Aorta (tissue), 5 donors: ENCODE measurements around the gene IGFBPL1. TPM values are rescaled to one million over a fixed set of nuclear protein-coding genes. Genes with fewer than 3 reads are reported as not detected.
A peak's percentile ranks its signal among the peaks of the same experiment; 100 is the strongest.

Experiments
- ATAC-seq: fragments of 200-7000 bp; cut with Tn5 transposase; one replicate; pipeline ENCODE4 v1.9.1; 2022; ENCODE audit warnings: moderate library complexity; ENCODE audit not compliant: low FRiP score
- DNase-seq, 2 donors: peaks; one replicate each; pipeline ENCODE4 v3.0.0-alpha.2; 2020
- H3K27ac ChIP-seq, 2 donors: one replicate each; pipeline ENCODE4 v1.5.1; 2013; ENCODE audit warnings: low read length in 2 of 2, mild to moderate bottlenecking in 2 of 2, moderate library complexity in 2 of 2, control low read depth in 1 of 2, inconsistent platforms in 1 of 2, low read depth in 1 of 2
- H3K27me3 ChIP-seq, 2 donors: one replicate each; pipeline ENCODE4 v1.6.1; 2013; ENCODE audit warnings: control low read depth in 1 of 2, low read length in 1 of 2, mild to moderate bottlenecking in 1 of 2, moderate library complexity in 1 of 2; ENCODE audit not compliant: insufficient read depth in 2 of 2, control insufficient read depth in 1 of 2
- H3K36me3 ChIP-seq, 2 donors: one replicate each; pipeline ENCODE4 v1.6.1; 2013; ENCODE audit warnings: control low read depth in 1 of 2, low read length in 1 of 2, mild to moderate bottlenecking in 1 of 2; ENCODE audit not compliant: insufficient read depth in 2 of 2, control insufficient read depth in 1 of 2
- H3K4me1 ChIP-seq, 2 donors: one replicate each; pipeline ENCODE4 v1.6.1; 2013; ENCODE audit warnings: low read length in 2 of 2, control low read depth in 1 of 2, mild to moderate bottlenecking in 1 of 2, moderate library complexity in 1 of 2; ENCODE audit not compliant: insufficient read depth in 2 of 2, control insufficient read depth in 1 of 2
- H3K4me3 ChIP-seq, 2 donors: one replicate each; pipeline ENCODE4 v1.5.1; 2013; ENCODE audit warnings: low read length in 2 of 2, control low read depth in 1 of 2, mild to moderate bottlenecking in 1 of 2
- H3K9me3 ChIP-seq: one replicate; pipeline ENCODE4 v1.6.1; 2013; ENCODE audit warnings: mild to moderate bottlenecking, low read length; ENCODE audit not compliant: control insufficient read depth
- WGBS, 2 donors: extraction: QIAGEN DNeasy Blood & Tissue Kit; methylation state at CpG; one replicate each; pipeline ENCODE4 v1.1.7; 2013; 5-methylcytosine and 5-hydroxymethylcytosine counted together
- intact Hi-C, 2 donors: fragments of 100-400 bp; cut with DNase I; formaldehyde crosslinking; loops; one replicate each; pipeline versions ENCODE4 v1.14.2 to v1.15.0; 2022
- polyA plus RNA-seq, 2 donors: library from polyadenylated mRNA; stranded (reverse); fragments of 200-250 nt; gene quantifications; one replicate each; pipeline ENCODE4 v1.2.3, GENCODE V29; 2013
- total RNA-seq, 2 donors: library from RNA; stranded (reverse); fragmentation: NEBNext Ultra II Directional; extraction: Animal tissue kit (Norgen Biotek cat#: 25700); gene quantifications; one replicate each; pipeline ENCODE4 v1.2.1, GENCODE V29; 2021
- donor health status: healthy with polysubstance abuse.
- donor health status: Bipolar disorder and iron deficiency.
- donor health status: DM: no; HTN: no; CAD: no.
- donor health status: DM: no; HTN: no; CAD: no.
- donor health status: DM: yes; HTN: yes; CAD: no.

The IGFBPL1 gene
- total and polyA plus RNA-seq, 4 donors = 0.72 to 27.8 (median 3.9) TPM

- peak overlapping the region in 1 of 2 donors; percentile 72 for H3K4me3 ChIP-seq
- no peaks in the 10 kb centered on the region for H3K9me3 ChIP-seq
- peaks cover 0 to 4% of the 10 kb centered on the region in 2 donors for H3K4me1 ChIP-seq
- WGBS, 2 donors = 56 to 58% methylated on average over 7 of the region's 7 CpGs
- no peaks in the 10 kb centered on the region for H3K27me3 ChIP-seq
- intact Hi-C loops = loop anchor here (5.0 to 10.0 kb wide), 3 partner anchors 55 to 518 kb away; partner anchors contain the start of gene SLC25A51 (in 1 of the 2)
- DNase-seq = no peak
- no peak overlapping the region for H3K27ac ChIP-seq
- no peaks in the 10 kb centered on the region for H3K36me3 ChIP-seq
- no peak for ATAC-seq
Observed at GRCh38 chr9:38422555-38423260, 1.5 kb downstream of the IGFBPL1 start.

- Histone ChIP-seq H3K27ac (no peak overlapping the region), H3K4me1 (peaks cover 0 to 4% of the 10 kb centered on the region in 2 donors), H3K9me3 (no peaks in the 10 kb centered on the region), H3K36me3 (no peaks in the 10 kb centered on the region), H3K27me3 (no peaks in the 10 kb centered on the region), H3K4me3 (no peak overlapping the region)
- DNase-seq (no peak), ATAC-seq (no peak)
- intact Hi-C loops = loop anchor here (5.0 to 10.0 kb wide), 3 partner anchors 54 to 517 kb away; partner anchors contain the start of gene SLC25A51 (in 1 of the 2)
- WGBS, 2 donors = 73 to 76% methylated on average over 9 of the region's 9 CpGs
Observed at GRCh38 chr9:38421498-38422211, 2.6 kb downstream of the IGFBPL1 start.

- no peak overlapping the region for H3K4me3 ChIP-seq
- ATAC-seq (no peak), DNase-seq (no peak)
- intact Hi-C loops = no loop called here
- WGBS, 2 donors = 74 to 75% methylated on average over 5 of the region's 5 CpGs
- H3K4me1 ChIP-seq = no peaks in the 10 kb centered on the region
- no peaks in the 10 kb centered on the region for H3K27me3 ChIP-seq
- no peaks in the 10 kb centered on the region for H3K36me3 ChIP-seq
- no peak overlapping the region for H3K27ac ChIP-seq
- H3K9me3 ChIP-seq = no peaks in the 10 kb centered on the region
Observed at GRCh38 chr9:38419181-38419580, 5.1 kb downstream of the IGFBPL1 start.

- ATAC-seq (no peak), DNase-seq (no peak)
- intact Hi-C loops = no loop called here
- Histone ChIP-seq H3K27me3 (no peaks in the 10 kb centered on the region), H3K9me3 (no peaks in the 10 kb centered on the region), H3K4me1 (no peaks in the 10 kb centered on the region), H3K36me3 (no peaks in the 10 kb centered on the region), H3K27ac (no peak overlapping the region), H3K4me3 (no peak overlapping the region)
- WGBS, 2 donors = 73 to 92% methylated on average over 1 of the region's 1 CpG
Observed at GRCh38 chr9:38418366-38418765, 5.9 kb downstream of the IGFBPL1 start.

- no peak for ATAC-seq
- no peaks in the 10 kb centered on the region for H3K9me3 ChIP-seq
- no peaks in the 10 kb centered on the region for H3K36me3 ChIP-seq
- WGBS, 2 donors = 56 to 63% methylated on average over 8 of the region's 8 CpGs
- no peak overlapping the region for H3K27ac ChIP-seq
- H3K4me1 ChIP-seq = no peaks in the 10 kb centered on the region
- intact Hi-C loops = no loop called here
- H3K27me3 ChIP-seq = no peaks in the 10 kb centered on the region
- no peak overlapping the region for H3K4me3 ChIP-seq
- DNase-seq = no peak
Observed at GRCh38 chr9:38417003-38417945, 7.0 kb downstream of the IGFBPL1 start.

GRCh38 chr9:38416461-38416860, 7.8 kb downstream of the IGFBPL1 start:
- intact Hi-C loops = no loop called here
- ATAC-seq = no peak
- 67 to 70% methylated on average over 4 of the region's 4 CpGs for WGBS, 2 donors

GRCh38 chr9:38415856-38416255, 8.4 kb downstream of the IGFBPL1 start:
- ATAC-seq (no peak), DNase-seq (no peak)
- 91 to 94% methylated on average over 8 of the region's 8 CpGs for WGBS, 2 donors
- no peaks in the 10 kb centered on the region for H3K4me1 ChIP-seq
- intact Hi-C loops = no loop called here
- H3K27ac ChIP-seq = no peak overlapping the region
- no peak overlapping the region for H3K4me3 ChIP-seq
- H3K9me3 ChIP-seq = no peaks in the 10 kb centered on the region
- no peaks in the 10 kb centered on the region for H3K27me3 ChIP-seq
- H3K36me3 ChIP-seq = no peaks in the 10 kb centered on the region

More at GRCh38 chr9:38416461-38416860, 7.8 kb downstream of the IGFBPL1 start:
- Histone ChIP-seq H3K36me3 (no peaks in the 10 kb centered on the region), H3K9me3 (no peaks in the 10 kb centered on the region), H3K27ac (no peak overlapping the region), H3K27me3 (no peaks in the 10 kb centered on the region), H3K4me1 (no peaks in the 10 kb centered on the region), H3K4me3 (no peak overlapping the region)
- DNase-seq = no peak

- H3K27ac ChIP-seq = no peak overlapping the region
- ATAC-seq (no peak), DNase-seq (no peak)
- H3K27me3 ChIP-seq = no peaks in the 10 kb centered on the region
- WGBS, 2 donors = 53 to 58% methylated on average over 24 of the region's 24 CpGs
- H3K36me3 ChIP-seq = peaks cover 0 to 3% of the 10 kb centered on the region in 2 donors
- intact Hi-C loops = no loop called here
- no peaks in the 10 kb centered on the region for H3K9me3 ChIP-seq
- no peak overlapping the region for H3K4me3 ChIP-seq
- H3K4me1 ChIP-seq = no peaks in the 10 kb centered on the region
Observed at GRCh38 chr9:38414040-38414723, 10.1 kb downstream of the IGFBPL1 start.
